Measurements from ENCODE around the gene RPL11.
A peak's percentile ranks its signal among the peaks of the same experiment; 100 is the strongest.
"Not testable (repeated sequence)": the region's sequence is repeated elsewhere in the genome, so short reads cannot be mapped to it uniquely, and the experiment has no call there.

Gene RPL11

GRCh38 chr1:23726686-23727085 lies 35.1 kb downstream of the RPL11 start:
- no peak for DNase-seq (ENCODE audit: low read depth)

GRCh38 chr1:23727362-23727811 lies 35.8 kb downstream of the RPL11 start:
- TF ChIP-seq CTCF (conservative IDR thresholded peaks at IDR 0.05; ENCODE audit: control insufficient read depth, insufficient read depth, low read depth, low read length): no peak
- DNase-seq (ENCODE audit: low read depth): peak; percentile 91
- no peak overlapping the region for H3K4me3 ChIP-seq (ENCODE audit: control insufficient read depth, low read depth, low read length)

More at GRCh38 chr1:23726686-23727085, 35.1 kb downstream of the RPL11 start:
- no peak for TF ChIP-seq CTCF (conservative IDR thresholded peaks at IDR 0.05; ENCODE audit: control insufficient read depth, insufficient read depth, low read depth, low read length)
- no peak overlapping the region for H3K4me3 ChIP-seq (ENCODE audit: control insufficient read depth, low read depth, low read length)

- DNase-seq (ENCODE audit: low read depth): peak; percentile 65
- no peak for TF ChIP-seq CTCF (conservative IDR thresholded peaks at IDR 0.05; ENCODE audit: control insufficient read depth, insufficient read depth, low read depth, low read length)
Observed at GRCh38 chr1:23732363-23733224, 41.0 kb downstream of the RPL11 start.

GRCh38 chr1:23733281-23733680 lies 41.7 kb downstream of the RPL11 start:
- DNase-seq (ENCODE audit: low read depth); H3K4me3 ChIP-seq (ENCODE audit: control insufficient read depth, low read depth, low read length): not testable (repeated sequence)

More at GRCh38 chr1:23732363-23733224, 41.0 kb downstream of the RPL11 start:
- no peak overlapping the region for H3K4me3 ChIP-seq (ENCODE audit: control insufficient read depth, low read depth, low read length)

GRCh38 chr1:23736437-23737134 lies 45.0 kb downstream of the RPL11 start:
- no peak for TF ChIP-seq CTCF (conservative IDR thresholded peaks at IDR 0.05; ENCODE audit: control insufficient read depth, insufficient read depth, low read depth, low read length)
- H3K4me3 ChIP-seq (ENCODE audit: control insufficient read depth, low read depth, low read length): no peak overlapping the region
- DNase-seq (ENCODE audit: low read depth): no peak

GRCh38 chr1:23741609-23742008 lies 50.0 kb downstream of the RPL11 start:
- DNase-seq (ENCODE audit: low read depth): no peak
- no peak for TF ChIP-seq CTCF (conservative IDR thresholded peaks at IDR 0.05; ENCODE audit: control insufficient read depth, insufficient read depth, low read depth, low read length)
- H3K4me3 ChIP-seq (ENCODE audit: control insufficient read depth, low read depth, low read length): no peak overlapping the region

DNA sequence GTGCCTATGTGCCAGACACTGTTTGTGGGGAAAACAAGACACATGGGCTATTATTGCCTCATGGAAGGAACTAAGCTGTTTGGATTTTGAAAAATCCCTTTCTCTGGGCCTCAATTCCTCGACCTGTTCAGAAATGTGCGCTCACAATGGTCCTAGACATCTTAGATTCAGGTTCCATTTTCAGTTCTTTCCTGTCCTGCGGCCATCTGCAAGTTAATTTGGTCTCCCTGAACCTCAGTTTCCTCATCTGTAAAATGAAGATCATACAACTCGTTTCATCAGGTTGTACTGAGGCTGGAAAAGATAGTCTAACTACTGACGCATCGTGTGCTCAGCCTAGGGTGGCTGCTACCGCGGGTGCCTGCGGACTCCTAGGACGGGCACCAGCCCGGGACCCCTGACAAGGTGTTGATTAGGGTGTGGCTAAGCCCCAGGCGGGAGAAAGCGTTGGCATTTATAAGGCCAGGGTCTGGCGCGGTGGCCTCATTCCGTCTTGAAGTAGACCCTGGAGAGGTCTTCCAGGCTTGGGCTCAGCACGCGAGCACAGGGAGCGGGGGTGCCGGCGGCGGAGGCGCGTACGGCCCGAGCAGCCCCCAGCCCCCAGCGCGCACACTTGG lies 51.2 kb downstream of the RPL11 start:
- TF ChIP-seq CTCF (conservative IDR thresholded peaks at IDR 0.05; ENCODE audit: control insufficient read depth, insufficient read depth, low read depth, low read length): no peak
- DNase-seq (ENCODE audit: low read depth): no peak
- H3K4me3 ChIP-seq (ENCODE audit: control insufficient read depth, low read depth, low read length): peak overlapping the region; percentile 82

All from fibroblast of mammary gland (primary cell).